ENCODE results near the gene CLDN14.

CLDN14 gene

DNA sequence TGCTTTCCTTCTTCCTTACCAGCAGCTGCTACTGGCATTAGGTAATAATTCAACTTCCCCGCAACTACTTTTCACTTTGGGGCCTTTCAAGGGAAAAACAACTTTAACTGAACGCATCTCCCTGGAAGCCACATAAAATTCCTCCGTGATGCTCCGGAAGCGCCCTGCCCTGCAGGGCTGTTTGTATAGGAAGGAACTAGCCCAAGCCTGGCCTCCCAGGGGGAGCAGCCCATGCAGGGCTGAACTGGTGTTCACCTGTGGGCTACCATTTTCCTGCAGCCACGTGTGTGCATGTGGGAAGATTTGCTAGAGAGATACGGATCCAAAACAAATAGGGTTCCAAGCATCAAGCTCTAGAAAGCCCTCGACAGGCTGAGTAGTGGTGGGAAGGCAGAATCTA is 14.4 kb downstream of the CLDN14 start:
- DNase-seq (ENCODE audit: extremely low read depth, insufficient read length) = no peak
- TF ChIP-seq, protein P1, sequence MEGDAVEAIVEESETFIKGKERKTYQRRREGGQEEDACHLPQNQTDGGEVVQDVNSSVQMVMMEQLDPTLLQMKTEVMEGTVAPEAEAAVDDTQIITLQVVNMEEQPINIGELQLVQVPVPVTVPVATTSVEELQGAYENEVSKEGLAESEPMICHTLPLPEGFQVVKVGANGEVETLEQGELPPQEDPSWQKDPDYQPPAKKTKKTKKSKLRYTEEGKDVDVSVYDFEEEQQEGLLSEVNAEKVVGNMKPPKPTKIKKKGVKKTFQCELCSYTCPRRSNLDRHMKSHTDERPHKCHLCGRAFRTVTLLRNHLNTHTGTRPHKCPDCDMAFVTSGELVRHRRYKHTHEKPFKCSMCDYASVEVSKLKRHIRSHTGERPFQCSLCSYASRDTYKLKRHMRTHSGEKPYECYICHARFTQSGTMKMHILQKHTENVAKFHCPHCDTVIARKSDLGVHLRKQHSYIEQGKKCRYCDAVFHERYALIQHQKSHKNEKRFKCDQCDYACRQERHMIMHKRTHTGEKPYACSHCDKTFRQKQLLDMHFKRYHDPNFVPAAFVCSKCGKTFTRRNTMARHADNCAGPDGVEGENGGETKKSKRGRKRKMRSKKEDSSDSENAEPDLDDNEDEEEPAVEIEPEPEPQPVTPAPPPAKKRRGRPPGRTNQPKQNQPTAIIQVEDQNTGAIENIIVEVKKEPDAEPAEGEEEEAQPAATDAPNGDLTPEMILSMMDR (IDR thresholded peaks at IDR 0.05; ENCODE audit: insufficient read depth, low read length, poor library complexity, severe bottlenecking) = no peak
- H3K4me3 ChIP-seq (replicated peaks; ENCODE audit: low read depth, low read length) = no peak overlapping the region
- no peaks in the 10 kb centered on the region for H3K36me3 ChIP-seq (ENCODE audit: control insufficient read depth, insufficient read depth, low read length)
- no peaks in the 10 kb centered on the region for H3K27me3 ChIP-seq (replicated peaks; ENCODE audit: control insufficient read depth, insufficient read depth, low read length)

DNA sequence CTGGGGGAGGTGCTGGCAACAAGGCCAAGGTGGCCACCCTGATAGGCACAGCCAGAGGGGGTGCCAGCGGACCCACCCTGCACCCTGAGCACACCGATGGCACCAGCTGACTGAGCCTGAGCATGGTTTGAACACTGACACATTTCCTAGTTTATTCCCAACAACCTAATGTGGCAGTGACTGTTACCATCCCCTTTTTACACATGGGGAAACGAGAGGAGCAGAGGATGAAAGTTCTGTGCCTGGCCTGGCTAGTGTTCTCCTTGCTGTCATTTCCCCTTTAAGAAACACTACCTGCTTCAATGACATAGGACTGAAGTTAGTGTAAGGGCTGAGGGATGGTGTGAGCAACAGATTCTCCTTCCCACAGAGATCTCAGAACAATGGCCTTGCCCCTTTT is 15.3 kb downstream of the CLDN14 start:
- DNase-seq (ENCODE audit: extremely low read depth, insufficient read length) = no peak
- Histone ChIP-seq H3K27me3 (replicated peaks; ENCODE audit: control insufficient read depth, insufficient read depth, low read length) (no peaks in the 10 kb centered on the region), H3K4me3 (replicated peaks; ENCODE audit: low read depth, low read length) (no peak overlapping the region), H3K36me3 (ENCODE audit: control insufficient read depth, insufficient read depth, low read length) (no peaks in the 10 kb centered on the region)
- TF ChIP-seq, protein P1 (IDR thresholded peaks at IDR 0.05; ENCODE audit: insufficient read depth, low read length, poor library complexity, severe bottlenecking) = no peak

DNA sequence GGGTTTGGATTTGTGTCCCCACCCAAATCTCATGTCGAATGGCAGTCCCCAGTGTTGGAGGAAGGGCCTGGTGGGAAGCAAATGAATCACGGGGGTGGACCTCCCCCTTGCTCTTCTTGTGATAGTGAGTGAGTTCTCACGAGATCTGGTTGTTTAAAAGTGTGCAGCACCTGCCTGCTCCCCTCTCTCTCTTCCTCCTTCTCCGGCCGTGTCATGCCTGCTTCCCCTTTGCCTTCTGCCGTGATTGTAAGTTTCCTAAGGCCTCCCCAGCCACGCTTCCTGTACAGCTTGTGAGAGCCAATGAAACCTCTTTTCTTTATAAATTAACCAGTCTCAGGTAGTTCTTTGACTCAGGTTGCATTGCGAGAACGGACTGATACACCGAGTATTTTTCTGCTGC is 15.9 kb downstream of the CLDN14 start:
- Histone ChIP-seq H3K4me3 (replicated peaks; ENCODE audit: low read depth, low read length) (no peak overlapping the region), H3K27me3 (replicated peaks; ENCODE audit: control insufficient read depth, insufficient read depth, low read length) (no peaks in the 10 kb centered on the region)

DNA sequence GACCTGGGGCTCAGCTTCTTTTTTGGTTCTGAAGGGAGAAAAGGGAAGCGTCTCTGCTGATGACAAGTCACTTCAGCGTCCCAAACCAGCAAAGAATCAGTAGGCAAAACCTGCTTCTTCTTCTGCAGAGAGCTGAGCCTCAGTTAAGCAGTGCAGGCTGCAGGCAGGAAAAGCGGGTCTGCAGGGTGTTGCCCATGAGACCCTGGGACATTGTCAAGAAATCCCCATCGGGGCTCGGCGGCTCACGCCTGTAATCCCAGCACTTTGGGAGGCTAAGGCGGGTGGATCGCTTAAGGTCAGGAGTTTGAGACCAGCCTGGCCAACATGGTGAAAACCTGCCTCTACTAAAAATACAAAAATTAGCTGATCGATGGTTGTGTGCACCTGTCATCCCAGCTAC is 16.7 kb downstream of the CLDN14 start:
- TF ChIP-seq, protein P1 (IDR thresholded peaks at IDR 0.05; ENCODE audit: insufficient read depth, low read length, poor library complexity, severe bottlenecking) = no peak
- no peaks in the 10 kb centered on the region for H3K27me3 ChIP-seq (replicated peaks; ENCODE audit: control insufficient read depth, insufficient read depth, low read length)

More for the DNA sequence above, 15.9 kb downstream of the CLDN14 start:
- DNase-seq (ENCODE audit: extremely low read depth, insufficient read length) = no peak
- TF ChIP-seq, protein P1 (IDR thresholded peaks at IDR 0.05; ENCODE audit: insufficient read depth, low read length, poor library complexity, severe bottlenecking) = no peak
- no peaks in the 10 kb centered on the region for H3K36me3 ChIP-seq (ENCODE audit: control insufficient read depth, insufficient read depth, low read length)

DNA sequence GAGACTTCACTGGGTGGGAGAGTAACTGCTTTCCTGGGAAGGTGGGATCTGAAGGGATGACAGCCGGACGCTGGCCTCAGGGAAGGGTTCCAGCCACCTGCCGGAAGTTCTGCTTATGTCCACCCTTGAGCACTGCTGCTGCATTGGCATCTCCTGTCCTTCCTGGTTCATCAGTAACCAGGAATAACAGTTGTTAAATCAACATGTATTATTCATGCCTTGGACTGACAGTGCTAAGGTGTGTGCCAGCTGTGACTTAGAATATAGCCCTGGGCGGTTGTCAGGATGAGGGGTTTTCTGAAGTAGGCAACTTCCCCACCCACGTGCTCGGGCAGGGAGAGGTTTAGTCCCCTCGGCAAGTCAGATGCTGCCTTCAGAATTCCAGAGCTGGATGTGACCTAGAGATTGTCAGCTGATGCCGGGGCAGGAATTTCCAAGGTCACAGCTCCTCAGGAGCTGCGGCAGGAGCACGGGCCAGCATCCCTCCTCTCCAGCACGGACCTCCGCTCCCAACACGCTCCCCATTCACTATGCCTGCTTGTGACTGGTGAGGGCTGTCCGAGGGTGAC is 17.9 kb downstream of the CLDN14 start:
- H3K4me3 ChIP-seq (replicated peaks; ENCODE audit: low read depth, low read length) = no peak overlapping the region
- H3K36me3 ChIP-seq (ENCODE audit: control insufficient read depth, insufficient read depth, low read length) = no peaks in the 10 kb centered on the region
- H3K27me3 ChIP-seq (replicated peaks; ENCODE audit: control insufficient read depth, insufficient read depth, low read length) = no peaks in the 10 kb centered on the region
- DNase-seq (ENCODE audit: extremely low read depth, insufficient read length) = no peak
- TF ChIP-seq, protein P1 (IDR thresholded peaks at IDR 0.05; ENCODE audit: insufficient read depth, low read length, poor library complexity, severe bottlenecking) = no peak

More for the DNA sequence above, 16.7 kb downstream of the CLDN14 start:
- Histone ChIP-seq H3K36me3 (ENCODE audit: control insufficient read depth, insufficient read depth, low read length) (no peaks in the 10 kb centered on the region), H3K4me3 (replicated peaks; ENCODE audit: low read depth, low read length) (no peak overlapping the region)
- no peak for DNase-seq (ENCODE audit: extremely low read depth, insufficient read length)
